A204.1 (cell line): ENCODE results near the gene CSNK1E.
"Not testable (repeated sequence)": the region's sequence is repeated elsewhere in the genome, so short reads cannot be mapped to it uniquely, and the experiment has no call there.

Experiments used
- FAIRE-seq: peaks from 2 replicates; lab custom pipeline; 2012; peaks lifted over from hg19 to GRCh38; lab: Jason Lieb, UNC

The CSNK1E gene

DNA sequence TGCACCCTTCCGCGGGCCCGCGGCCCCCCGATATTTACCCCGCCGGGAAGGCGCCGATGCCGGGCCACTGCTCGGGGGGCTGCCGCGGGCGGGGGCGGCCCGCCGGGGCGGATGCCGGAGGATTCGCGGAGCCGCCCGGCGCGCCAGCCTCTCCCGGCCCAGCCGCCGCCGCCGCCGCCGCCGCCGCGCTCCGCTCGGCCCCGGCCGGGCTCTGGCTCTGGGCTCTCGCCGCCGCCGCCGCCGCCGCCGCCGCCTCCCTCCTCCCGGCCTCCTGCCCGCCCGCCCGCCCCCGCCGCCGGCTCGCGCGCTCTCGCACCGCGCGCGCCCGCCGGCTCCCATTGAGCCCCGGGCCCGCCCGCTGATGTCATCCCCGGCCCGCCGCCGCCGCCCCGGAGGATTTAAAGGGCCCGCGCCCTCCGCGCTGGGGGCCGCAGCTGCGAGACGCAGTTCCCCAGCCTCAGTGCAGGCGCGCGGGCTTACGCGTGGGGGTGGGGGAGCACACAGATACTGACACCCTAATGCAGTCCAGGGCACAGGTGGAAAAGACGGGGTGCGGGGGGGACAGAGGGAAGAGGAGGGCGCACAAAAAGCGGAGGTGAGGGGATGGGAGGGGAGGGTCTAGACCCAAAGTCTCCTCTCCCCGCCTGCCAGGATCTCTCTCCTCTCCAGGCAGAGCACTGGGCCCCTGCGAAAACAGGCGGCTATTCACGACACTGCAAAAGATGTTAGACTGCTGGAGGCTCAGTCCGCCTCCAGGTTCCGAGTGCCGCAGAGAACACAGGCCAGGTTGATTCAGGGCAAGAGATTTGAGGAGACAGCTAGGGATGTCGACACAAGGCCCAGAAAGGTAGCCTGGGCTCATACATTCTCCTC lies at the start of gene CSNK1E:
Gene CSNK1E (minus strand): TSS at position 312 of the 873 bp plus-strand sequence. CDS start 3,276 bp downstream, outside the sequence.
- FAIRE-seq = no peak

DNA sequence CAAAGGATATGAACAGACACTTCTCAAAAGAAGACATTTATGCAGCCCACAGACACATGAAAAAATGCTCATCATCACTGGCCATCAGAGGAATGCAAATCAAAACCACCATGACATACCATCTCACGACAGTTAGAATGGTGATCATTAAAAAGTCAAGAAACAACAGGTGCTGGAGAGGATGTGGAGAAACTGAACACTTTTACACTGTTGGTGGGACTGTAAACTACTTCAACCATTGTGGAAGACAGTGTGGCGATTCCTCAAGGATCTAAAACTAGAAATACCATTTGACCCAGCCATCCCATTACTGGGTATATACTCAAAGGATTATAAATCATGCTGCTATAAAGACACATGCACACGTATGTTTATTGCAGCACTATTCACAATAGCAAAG lies 48.6 kb upstream of the CSNK1E start:
- FAIRE-seq = not testable (repeated sequence)

DNA sequence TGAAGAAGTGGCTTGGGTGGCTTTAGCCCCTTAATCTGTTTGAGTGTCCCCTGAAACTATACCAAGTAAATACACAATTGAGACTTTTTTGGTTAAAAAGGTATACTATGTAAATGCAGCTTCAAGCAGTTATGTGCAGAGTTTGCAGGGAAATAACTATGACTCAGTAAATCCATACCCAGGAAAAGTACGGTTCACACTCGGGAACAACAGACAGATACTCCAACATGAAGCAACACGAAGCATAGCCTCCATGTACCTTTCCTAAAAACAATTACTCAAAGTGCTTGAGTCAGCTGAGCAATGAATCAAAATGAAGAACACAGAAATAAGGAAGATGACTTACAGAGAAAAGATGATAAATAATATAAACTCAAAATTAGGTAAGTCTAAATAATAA lies 47.9 kb upstream of the CSNK1E start:
- FAIRE-seq = not testable (repeated sequence)

DNA sequence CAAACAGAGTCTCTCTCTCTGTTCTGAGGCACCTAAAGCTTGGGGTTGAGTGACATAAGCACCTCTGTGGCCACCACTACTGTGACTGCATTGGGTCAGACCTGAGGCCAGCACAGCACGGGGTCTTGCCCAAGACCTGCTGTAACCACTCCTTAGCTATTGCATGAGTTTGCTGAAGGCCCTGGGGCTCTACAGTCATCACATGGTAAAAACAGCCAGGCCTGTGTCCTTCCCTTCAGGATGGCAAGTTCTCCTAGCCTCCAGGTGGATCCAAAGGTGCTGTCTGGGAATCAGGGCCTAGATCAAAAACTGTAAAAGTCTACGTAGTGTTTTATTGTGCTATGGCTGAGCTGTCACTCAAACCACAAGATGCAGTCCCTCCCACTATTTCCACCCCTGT lies 43.3 kb upstream of the CSNK1E start:
- FAIRE-seq = not testable (repeated sequence)

DNA sequence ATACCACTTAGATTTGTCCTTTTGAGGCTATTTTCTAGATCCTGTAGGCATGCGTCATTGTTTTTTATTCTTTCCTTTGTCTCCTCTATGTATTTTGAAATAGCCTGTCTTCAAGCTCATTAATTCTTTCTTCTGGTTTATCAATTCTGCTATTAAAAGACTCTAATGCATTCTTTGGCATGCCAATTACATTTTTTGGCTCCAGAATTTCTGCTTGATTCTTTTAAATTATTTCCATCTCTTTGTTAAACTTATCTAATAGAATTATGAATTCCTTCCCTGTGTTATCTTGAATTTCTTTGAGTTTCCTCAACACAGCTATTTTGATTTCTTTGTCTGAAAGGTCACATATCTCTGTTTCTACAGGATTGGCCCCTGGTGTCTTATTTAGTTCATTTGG lies 42.6 kb upstream of the CSNK1E start:
- not testable (repeated sequence) for FAIRE-seq

DNA sequence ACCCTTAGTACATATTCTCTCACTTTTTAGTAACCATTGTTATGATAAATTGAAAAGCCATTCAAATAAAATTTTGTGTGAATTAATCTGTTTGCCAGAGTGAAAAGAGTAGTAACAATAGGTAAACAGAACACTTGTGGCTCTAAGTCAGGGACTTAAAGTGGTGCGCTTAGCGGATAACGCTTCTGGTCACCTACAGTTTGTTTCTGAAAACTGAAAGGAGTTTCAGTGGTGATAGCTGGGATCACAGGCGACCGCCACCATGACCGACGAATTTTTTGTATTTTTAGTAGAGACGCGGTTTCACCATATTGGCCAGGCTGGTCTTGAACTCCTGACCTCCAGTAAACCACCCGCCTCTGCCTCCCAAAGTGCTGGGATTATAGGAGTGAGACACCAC lies 40.7 kb upstream of the CSNK1E start:
- not testable (repeated sequence) for FAIRE-seq

DNA sequence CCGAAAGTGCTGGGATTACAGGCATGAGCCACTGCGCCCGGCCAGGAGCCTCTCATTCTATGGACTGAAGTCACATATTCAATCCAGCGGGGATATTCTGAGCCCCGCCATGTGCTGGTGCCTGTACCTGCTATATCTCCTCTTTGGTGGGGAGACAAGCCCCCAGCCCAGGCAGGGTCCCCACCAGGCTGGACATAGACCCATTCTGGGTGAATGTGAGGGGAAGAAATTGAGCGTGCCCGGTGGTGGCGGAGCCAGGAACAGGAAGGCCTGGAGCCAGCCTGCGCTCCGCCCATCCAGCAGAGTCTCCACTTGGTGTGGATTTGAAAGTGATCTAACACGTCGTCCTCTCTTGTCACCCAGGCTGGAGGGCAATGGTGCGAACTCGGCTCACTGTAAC lies 38.0 kb upstream of the CSNK1E start:
- FAIRE-seq = no peak

DNA sequence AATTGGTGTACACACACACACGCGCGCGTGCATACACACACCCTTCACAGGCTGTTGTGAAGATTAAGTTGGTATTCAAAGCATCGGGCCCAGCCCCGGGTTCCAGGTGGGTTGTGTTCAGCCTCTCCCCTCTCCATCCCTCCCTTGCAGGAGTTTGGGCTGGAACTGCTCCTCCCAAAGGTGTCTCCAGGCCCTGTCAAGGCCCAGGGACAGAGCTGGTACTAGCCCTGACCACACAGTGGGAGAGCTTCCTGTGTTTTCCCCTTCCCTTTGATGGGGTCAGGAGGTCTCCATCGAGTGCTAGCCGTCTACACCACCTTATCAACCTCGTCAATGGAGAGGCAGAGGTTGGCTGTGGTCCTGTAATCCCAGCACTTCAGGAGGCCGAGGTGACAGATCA lies 36.5 kb upstream of the CSNK1E start:
- no peak for FAIRE-seq

DNA sequence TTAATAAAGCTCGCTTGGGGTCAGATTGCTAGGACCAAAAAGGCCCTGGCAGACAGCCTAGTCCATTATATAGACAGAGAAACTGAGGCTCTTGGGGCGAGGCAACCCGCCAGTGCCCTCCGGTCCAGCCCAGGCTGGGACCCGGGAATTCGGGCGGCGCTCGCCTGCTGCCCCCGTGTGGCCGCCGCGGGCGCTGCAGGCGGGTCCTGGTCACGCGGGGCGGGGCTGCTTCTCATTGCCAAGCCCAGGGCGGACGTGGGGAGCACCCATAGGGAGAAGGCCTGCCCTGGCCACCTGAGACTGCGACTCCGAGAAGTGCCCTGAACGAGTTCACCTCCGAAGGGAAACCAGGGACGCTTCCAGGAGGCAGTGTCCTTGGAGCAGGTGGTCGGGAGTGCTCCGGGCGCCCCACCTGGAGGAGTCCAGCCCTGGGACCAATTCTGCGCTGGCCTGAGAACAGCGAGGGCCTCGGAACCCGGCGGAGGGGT lies 36.0 kb upstream of the CSNK1E start:
- no peak for FAIRE-seq

DNA sequence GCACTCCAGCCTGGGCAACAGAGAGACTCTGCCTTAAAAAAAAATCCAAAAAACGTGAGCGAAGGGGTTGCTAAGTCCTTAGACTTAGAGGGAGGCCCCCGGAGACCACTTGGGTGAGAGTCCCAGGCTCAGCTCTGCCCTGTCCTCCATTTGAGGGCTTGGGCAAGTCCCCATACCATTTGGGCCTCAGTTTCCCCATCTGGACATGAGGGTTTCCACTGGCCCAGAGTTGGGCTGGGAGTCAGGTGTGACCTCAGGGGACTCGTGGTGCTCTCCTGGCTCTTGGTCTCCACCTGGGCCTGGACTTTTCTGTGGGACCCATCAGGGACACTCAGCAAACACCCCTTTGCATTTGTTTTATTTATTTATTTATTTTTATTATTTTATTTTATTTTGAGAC lies 35.2 kb upstream of the CSNK1E start:
- FAIRE-seq = no peak

DNA sequence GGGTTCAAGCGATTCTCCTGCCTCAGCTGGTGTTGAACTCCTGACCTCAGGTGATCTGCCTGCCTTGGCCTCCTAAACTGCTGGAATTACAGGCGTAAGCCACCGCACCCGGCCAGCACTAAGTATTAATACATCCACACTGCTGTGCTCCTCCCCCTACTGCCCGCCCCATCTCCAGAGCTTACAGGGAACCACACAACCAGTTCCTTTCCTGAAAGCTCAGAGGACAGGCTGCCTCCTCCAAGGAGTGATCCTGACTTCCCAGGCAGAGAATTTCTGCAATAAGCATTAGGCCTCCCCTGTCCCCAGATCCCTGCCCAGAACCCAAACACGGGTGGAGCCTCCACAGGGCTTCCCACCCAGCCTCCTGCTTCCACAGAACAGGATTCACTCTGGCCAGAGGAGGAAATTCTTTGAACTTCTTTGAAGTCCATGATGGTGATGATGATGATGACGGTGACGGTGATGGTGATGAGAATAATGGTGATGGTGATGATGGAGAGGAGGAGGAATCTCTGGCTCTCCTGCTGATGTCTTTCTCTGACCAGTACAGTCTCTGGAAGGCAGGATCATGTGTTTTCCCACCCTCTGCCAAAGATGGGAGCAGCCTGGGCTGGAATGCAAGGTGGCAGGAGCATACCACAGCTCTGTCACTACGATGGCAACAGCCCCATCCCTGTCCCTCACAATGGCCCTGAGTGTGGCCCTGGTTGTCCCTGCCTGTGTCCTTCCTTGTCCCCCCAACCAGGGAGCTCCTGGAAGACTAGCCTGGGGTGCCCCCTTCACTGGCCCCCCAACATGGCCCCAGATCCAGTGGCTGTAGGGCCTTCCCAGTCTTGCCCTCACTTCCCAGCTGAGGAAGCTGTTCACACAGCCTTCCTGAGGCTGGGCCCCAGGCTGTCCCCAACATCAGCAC lies 33.5 kb upstream of the CSNK1E start:
- no peak for FAIRE-seq

DNA sequence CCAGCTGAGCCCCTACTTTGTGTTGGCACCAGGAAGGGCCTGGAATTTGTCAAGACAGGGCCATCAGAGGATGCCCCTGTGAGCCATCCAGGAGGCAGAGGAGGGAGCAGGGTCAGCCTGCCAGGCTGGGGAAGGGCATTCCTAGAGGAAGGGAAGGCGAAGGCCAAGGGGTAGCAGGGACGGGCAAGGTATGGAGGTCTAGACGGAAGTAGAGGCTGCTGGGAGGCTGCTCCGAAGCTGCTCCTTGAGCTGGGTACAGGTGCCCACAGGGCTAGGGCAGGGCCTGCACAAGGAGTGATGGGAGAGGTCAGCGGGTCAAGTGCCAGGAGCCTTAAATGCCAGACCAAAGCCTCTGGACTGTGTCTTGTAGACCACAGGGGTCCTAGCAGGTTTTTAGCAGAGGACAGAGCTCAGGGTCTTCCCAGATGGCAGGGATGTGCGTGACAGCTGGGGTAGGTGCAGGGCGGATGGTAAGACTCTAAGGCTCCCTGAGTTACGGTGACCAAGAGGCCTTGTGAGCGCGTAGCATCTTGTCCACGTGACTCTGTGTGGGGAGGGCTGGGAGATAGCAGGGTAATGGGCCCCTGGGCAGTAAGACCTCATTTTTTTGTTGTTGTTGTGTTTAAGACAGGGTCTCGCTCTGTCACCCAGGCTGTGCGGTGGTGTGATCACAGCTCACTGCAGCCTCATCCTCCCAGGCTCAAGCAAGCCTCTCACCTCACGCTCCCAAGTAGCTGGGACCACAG lies 31.7 kb upstream of the CSNK1E start:
- FAIRE-seq = no peak

DNA sequence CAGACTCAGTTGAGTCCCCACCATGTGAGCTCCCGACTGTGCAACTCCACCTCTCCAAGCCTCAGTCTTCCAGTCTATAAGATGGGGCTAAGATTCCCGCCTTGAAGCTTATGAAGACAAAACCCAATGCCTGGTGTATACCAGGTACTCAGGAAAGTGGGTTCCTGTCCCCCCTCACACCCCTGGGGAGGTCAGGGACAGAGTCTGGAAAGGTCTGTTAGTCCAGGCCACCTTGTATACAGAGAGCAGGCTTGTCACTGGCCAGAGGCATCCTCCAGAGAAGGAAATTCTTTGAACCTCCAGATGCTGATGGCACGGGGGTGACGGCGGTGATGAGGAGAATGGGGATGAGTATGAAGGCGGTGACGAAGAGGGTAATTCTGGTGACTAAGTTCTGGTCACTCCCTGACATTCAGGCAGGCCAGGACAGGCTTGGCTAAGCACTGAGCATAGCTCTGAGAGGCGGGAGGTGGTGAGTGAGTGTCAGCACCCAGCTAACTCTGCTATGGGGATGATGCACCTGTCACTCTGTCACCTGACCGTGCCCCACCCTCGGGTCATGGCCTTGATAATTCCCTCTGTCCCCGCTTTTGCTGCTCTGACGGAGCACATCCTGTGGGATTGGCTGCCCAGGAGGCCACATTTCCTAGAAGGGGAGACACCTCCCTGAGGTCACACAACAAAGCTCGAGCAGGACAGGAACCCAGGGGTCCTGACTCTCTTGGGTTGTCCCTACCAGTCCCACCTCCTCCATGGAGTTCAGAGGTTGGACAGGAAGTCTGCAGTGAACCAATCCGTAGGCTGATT lies 30.9 kb upstream of the CSNK1E start:
- no peak for FAIRE-seq

DNA sequence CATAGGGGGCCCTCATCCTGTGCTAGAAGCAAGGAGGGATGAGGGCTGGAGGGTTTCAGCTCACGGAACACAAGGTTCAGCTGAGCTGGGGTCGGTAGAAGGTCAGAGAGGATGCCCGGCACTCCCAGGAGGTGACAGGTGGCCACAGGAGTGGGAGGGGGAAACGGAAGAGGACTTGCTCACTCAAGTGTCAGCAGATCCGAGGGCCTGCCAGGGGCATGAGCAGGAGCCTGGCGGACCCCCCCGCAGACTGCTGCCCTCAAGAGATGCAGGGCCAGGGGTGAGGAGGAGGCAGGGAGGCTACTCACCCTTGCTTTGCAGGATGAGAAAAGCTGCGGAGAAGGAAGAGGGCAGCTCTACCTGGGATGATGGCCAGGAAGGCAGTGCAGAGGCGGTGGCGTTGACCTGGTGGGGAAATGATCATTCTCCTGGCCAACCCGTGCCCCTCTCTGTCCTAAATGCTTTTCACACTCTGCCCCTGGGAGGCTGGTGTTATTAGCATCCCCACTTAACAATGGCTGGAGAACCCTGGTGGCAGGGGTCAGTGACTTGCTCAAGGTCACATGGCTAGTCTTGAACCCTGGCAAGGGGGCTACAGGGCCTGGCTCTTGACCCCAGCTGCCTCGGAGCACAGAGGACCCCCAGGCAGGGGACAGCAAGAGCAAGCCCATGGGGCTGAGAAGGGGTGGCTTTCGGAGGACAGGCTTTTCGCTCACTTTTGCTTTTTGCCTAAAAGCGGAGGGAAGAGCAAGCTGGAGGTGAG lies 30.1 kb upstream of the CSNK1E start:
- no peak for FAIRE-seq

DNA sequence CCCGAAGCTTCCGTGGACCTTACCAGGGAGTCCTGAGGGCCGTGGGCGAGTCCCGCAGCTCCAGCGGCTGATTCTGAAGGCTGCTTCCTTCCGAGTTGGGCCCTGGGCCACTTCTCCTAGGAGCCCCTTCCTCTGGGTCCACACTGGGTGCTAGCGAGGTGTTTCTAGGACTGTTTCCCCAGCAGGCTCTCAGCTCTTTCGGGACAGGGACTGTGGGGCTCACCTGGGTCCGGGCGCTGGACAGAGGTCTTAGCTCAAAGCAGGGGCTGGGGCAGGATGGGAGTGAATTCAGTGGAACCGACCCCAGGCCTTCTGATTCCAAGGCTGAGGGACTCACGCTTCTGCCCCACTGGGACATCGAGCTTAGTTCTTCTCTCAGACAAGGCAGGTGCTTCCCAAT lies 29.3 kb upstream of the CSNK1E start:
- no peak for FAIRE-seq

DNA sequence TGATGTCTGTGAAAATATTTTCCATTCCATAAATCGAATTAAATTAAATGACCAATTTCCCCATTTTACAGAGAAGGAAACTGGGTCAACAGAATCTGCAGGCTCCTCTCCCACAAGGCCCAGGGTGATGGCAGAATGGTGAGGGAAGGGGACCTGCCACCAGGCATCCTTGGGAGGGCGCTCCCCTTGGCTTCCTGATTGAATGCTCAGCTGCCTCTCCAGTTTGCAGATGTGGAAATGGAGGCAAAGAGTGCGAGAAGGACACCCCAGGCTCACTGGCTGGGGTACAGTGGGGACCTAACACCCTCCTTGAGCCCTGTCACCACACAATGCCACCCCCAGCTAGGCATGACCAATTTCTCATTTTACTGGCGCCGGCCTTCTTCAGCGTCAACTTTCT lies 28.5 kb upstream of the CSNK1E start:
- no peak for FAIRE-seq

DNA sequence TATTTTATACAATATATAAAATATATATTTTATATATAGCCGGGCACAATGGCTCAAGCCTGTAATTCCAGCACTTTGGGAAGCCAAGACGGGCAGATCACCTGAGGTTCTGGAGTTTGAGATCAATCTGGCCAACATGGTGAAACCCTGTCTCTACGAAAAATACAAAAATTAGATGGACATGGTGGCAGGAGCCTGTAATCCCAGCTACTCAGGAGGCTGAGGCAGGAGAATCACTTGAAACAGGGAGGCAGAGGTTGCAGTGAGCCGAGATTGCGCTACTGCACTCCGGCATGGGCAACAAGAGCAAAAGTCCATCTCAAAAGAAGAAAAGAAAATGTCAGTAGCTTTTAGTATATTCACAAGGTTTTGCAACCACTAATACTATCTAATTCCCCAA lies 22.7 kb upstream of the CSNK1E start:
- not testable (repeated sequence) for FAIRE-seq

DNA sequence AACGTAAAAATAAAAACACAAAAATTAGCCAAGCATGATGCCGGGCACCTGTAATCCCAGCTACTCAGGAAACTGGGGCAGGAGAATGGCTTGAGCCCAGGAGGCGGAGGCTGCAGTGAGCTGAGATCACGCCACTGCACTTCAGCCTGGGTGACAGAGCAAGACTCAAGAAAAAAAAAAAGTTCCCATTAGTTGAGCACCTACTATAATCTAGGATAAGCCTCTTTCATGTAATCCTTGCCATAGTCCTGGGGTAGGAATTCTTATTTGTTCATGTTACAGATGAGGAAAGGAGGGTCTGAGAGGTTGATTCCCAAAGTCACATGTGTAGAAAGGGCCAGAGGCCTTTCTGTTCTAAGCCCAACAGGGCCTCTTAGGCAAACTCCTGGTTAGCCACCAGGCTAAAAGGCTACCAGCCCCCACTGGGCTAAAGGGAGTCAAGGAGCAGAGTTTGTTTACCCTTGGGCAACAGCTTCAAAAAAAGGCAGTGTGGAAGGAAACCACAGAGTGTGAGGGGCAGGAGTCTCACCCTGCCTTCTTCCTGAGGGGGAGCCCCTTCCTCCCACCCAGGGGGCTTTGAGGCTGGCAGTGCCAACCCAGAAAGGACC lies 21.6 kb upstream of the CSNK1E start:
- FAIRE-seq = no peak

DNA sequence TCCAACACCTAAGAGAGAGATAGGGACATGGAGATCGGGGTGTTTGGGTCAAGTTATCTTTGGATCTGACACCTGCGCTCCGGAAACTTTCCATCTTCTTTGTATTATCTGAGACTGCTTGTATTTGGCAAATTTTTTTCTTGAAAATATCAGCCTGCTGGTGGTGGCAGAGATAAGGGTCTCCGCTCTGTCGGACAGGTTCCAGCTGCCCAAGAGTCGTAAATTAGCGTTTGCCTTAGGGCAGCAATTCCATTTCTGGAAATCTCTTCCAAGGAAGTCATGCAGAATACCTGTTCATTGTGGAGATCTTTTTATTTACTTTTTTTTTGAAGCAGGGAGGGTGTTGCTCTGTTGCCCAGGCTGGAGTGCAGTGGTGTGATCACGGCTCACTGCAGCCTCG lies 19.5 kb upstream of the CSNK1E start:
- no peak for FAIRE-seq

DNA sequence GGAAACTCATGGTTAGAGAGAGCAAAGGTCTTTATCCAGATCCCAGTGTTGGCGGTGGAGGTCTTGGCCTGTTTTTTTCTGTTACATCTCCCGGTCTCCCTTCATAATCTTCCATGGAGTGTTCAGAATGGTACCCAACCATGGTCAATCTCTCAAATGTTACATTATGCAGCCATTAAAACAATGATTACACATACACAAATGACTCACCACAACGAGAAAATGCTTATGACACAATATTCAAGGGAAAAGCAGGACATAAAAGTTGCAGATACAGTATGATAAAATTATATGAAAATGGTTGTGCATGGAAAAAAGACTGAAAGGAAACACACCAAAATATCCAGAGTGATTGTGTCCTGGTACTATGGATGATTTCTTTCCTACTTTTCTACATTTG lies 17.8 kb upstream of the CSNK1E start:
- no peak for FAIRE-seq
